ENCODE results near the gene ZNF710. TPM values are rescaled to one million over a fixed set of nuclear protein-coding genes. Genes with fewer than 3 reads are reported as not detected.

ZNF710 gene
- total and polyA plus RNA-seq, 2 of the 8 experiments (the other 6 are each of a cell fraction or from before 2014, with no cell fraction given), result 10.5 to 24.0 TPM

- no peaks in the 10 kb centered on the region for H3K27me3 ChIP-seq (replicated peaks in 1 of 4; ENCODE audit: control insufficient read depth in 3 of 4, extremely low read depth in 1 of 4, insufficient read depth in 3 of 4, low read length in 3 of 4)
- H2AFZ ChIP-seq (ENCODE audit: low read length), result no peak overlapping the region
- POLR2A ChIA-PET (ENCODE audit: partially characterized antibody), result interaction anchor here (1.2 to 1.8 kb wide), 5 partner anchors 9 to 48 kb away, joined by 3 to 5 read pairs (median 4); partner anchors contain the start of gene IDH2
- CTCF ChIA-PET (ENCODE audit: partially characterized antibody), result interaction anchor here (0.6 to 2.9 kb wide), 9 partner anchors 8 to 317 kb away, joined by 3 to 13 read pairs (median 4); no protein-coding TSS in a partner anchor
- no peaks in the 10 kb centered on the region; a peak in 1 of 4 replicates for H3K9me3 ChIP-seq (ENCODE audit: insufficient read depth in 2 of 2, low read depth in 1 of 2, low read length in 1 of 2)
- H3K23me2 ChIP-seq (ENCODE audit: low read depth, low read length), result no peaks in the 10 kb centered on the region
- H4K8ac ChIP-seq (ENCODE audit: extremely low read depth, insufficient read depth, low read length), result no peak overlapping the region
- H2BK5ac ChIP-seq (ENCODE audit: low read depth, low read length), result no peak overlapping the region
- H2BK15ac ChIP-seq (ENCODE audit: low read length), result 0 out of 2 replicates have a peak overlapping the region, but pooled peaks have one; percentile 2
- H2BK12ac ChIP-seq (ENCODE audit: low read depth, low read length), result no peak overlapping the region
- peaks cover 3 to 22% (median 7%) of the 10 kb centered on the region in 4 experiments for H3K4me1 ChIP-seq (replicated peaks in 1 of 4; ENCODE audit: control insufficient read depth in 3 of 4, insufficient read depth in 4 of 4, low read length in 3 of 4)
- H4K91ac ChIP-seq (replicated peaks; ENCODE audit: insufficient read length, low read length), result no peak overlapping the region
- H3K56ac ChIP-seq (replicated peaks; ENCODE audit: insufficient read length, low read depth, low read length), result no peak overlapping the region
- no peak overlapping the region for H4K5ac ChIP-seq (ENCODE audit: insufficient read length, low read depth, low read length)
- H2BK120ac ChIP-seq (replicated peaks; ENCODE audit: low read depth, low read length), result no peak overlapping the region
- no peak for FAIRE-seq
- no peaks in the 10 kb centered on the region for H4K20me1 ChIP-seq (replicated peaks in 1 of 2; ENCODE audit: control insufficient read depth in 1 of 2, insufficient read depth in 2 of 2, low read length in 2 of 2)
- no peak overlapping the region for H3K18ac ChIP-seq (ENCODE audit: extremely low read depth, low read length)
- H3K79me1 ChIP-seq (ENCODE audit: low read depth, low read length), result peaks cover 20% of the 10 kb centered on the region
- no peak overlapping the region for H2AK5ac ChIP-seq (ENCODE audit: low read depth, low read length)
- H2BK20ac ChIP-seq (ENCODE audit: low read length), result no peak overlapping the region
- H3K27ac ChIP-seq (ENCODE audit: low read depth, low read length), result no peak overlapping the region
- no peak for DNase-seq (ENCODE audit: low read depth in 1 of 2, low spot score in 2 of 2)
- WGBS, 2 experiments (ENCODE audit: extremely low coverage in 1 of 2, insufficient coverage in 1 of 2, insufficient read length in 1 of 2, insufficient replicate concordance in 2 of 2, low coverage in 1 of 2, low lambda C conversion rate in 2 of 2, missing lambda C conversion rate in 1 of 2), result 90% methylated on average over 7 of the region's 7 CpGs; no CpG with 5 or more reads in 1 of the 2 experiments
- H3K4ac ChIP-seq (replicated peaks; ENCODE audit: insufficient read length, low read depth, low read length), result no peak overlapping the region
- H3K23ac ChIP-seq (ENCODE audit: insufficient read length), result no peak overlapping the region
- H3K4me2 ChIP-seq (ENCODE audit: insufficient read depth in 1 of 2, low read depth in 2 of 2, low read length in 2 of 2), result no peak overlapping the region; a peak in 1 of 4 replicates
- H3K36me3 ChIP-seq (ENCODE audit: control insufficient read depth in 2 of 4, insufficient read depth in 4 of 4, low read length in 3 of 4), result no peaks in the 10 kb centered on the region
- H3K14ac ChIP-seq (ENCODE audit: insufficient read length), result no peak overlapping the region
- H3K9ac ChIP-seq (replicated peaks in 1 of 4; ENCODE audit: extremely low read depth in 1 of 4, low read depth in 3 of 4, low read length in 3 of 4), result no peak overlapping the region
- no peak overlapping the region for H3K4me3 ChIP-seq (ENCODE audit: extremely low read depth in 1 of 4, insufficient read depth in 2 of 4, low read depth in 3 of 4, low read length in 4 of 4)
- 0 out of 4 replicates have a peak, but pooled peaks cover 0 to 2% of the 10 kb centered on the region in 2 experiments for H3K79me2 ChIP-seq (ENCODE audit: control insufficient read depth in 1 of 2, insufficient read depth in 2 of 2, low read length in 2 of 2)
- TF ChIP-seq RNF2 (IDR thresholded peaks at IDR 0.05; ENCODE audit: borderline replicate concordance, low read depth, low read length, missing control alignments, poor library complexity, severe bottlenecking), result no peak
- no peak for TF ChIP-seq TAF1 (IDR thresholded peaks at IDR 0.05; ENCODE audit: low read depth, low read length)
- TF ChIP-seq KDM1A (IDR thresholded peaks at IDR 0.05; ENCODE audit: borderline replicate concordance, low read length), result no peak
- TF ChIP-seq CTCF (IDR thresholded peaks at IDR 0.05; ENCODE audit: control extremely low read depth in 1 of 3, insufficient read depth in 1 of 3, low read depth in 1 of 3, low read length in 3 of 3), result no peak
- no peak for TF ChIP-seq TAF7 (optimal IDR thresholded peaks at IDR 0.05; ENCODE audit: borderline replicate concordance, low read depth, low read length)
- no peak for TF ChIP-seq SIN3A (conservative IDR thresholded peaks at IDR 0.05 in 1 of 2, IDR thresholded peaks at IDR 0.05 in 1 of 2; ENCODE audit: low read depth in 1 of 2, low read length in 2 of 2)
- no peak for TF ChIP-seq CTBP2 (IDR thresholded peaks at IDR 0.05; ENCODE audit: borderline replicate concordance, insufficient read depth, insufficient read length, low read length)
- TF ChIP-seq SAP30 (IDR thresholded peaks at IDR 0.05; ENCODE audit: insufficient read depth, insufficient replicate concordance, low read length), result no peak
- no peak for TF ChIP-seq SRF (IDR thresholded peaks at IDR 0.05; ENCODE audit: low read depth, low read length)
Measured at GRCh38 chr15:90054618-90055097, 53.5 kb downstream of the ZNF710 start.

Measured in H1 (cell line).